Fibroblast of the aortic adventitia (primary cell): ENCODE results near the gene CIC. TPM values are rescaled to one million over a fixed set of nuclear protein-coding genes. Genes with fewer than 3 reads are reported as not detected.

Experiments used
- DNase-seq: peaks from one replicate; pipeline ENCODE4 v3.0.0-alpha.2; 2010; ENCODE audit warnings: low read depth
- H3K4me3 ChIP-seq: 2 replicates; pipeline ENCODE4 v1.5.1; 2011; ENCODE audit warnings: low read depth, mild to moderate bottlenecking, control low read depth, low read length, moderate library complexity
- total RNA-seq: library from RNA; depleted of rRNA; stranded (reverse); fragments of >200 nt; gene quantifications from 2 replicates; pipeline ENCODE4 v1.2.3, GENCODE V29; 2012; ENCODE audit warnings: low replicate concordance
- TF ChIP-seq, protein P1 (sequence below): IDR thresholded peaks from 2 replicates; pipeline ENCODE4 v1.5.1; 2011; ENCODE audit warnings: mild to moderate bottlenecking, low read length, control low read depth, inconsistent platforms; ENCODE audit not compliant: insufficient read depth

CIC gene
- total RNA-seq, 1 donor, result 35.3 TPM

DNA sequence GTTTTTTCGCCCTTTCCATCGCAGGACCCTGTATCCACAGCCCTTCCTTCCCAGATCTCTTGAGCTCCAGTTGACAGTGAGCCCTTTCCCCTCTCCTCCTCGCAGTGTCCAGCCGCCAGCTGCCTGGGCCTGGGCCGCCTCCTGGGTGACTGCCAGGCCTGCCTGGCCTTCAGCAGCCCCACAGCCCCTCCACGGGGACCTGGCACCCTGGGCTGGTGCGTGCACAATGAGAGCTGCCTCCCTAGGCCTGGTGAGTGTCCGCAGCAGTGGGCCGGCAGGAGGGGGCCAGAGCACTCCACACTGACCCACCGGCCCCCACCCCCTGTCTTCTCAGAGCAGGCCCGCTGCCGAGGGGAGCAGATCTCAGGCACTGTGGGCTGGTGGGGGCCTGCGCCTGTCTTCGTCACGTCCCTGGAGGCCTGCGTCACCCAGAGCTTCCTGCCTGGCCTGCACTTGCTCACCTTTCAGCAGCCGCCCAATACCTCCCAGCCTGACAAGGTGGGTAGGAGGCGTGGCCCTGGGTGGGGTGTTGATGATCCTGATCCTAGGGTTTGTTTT lies 75.4 kb downstream of the CIC start:
- no peak for DNase-seq
- TF ChIP-seq, protein P1, sequence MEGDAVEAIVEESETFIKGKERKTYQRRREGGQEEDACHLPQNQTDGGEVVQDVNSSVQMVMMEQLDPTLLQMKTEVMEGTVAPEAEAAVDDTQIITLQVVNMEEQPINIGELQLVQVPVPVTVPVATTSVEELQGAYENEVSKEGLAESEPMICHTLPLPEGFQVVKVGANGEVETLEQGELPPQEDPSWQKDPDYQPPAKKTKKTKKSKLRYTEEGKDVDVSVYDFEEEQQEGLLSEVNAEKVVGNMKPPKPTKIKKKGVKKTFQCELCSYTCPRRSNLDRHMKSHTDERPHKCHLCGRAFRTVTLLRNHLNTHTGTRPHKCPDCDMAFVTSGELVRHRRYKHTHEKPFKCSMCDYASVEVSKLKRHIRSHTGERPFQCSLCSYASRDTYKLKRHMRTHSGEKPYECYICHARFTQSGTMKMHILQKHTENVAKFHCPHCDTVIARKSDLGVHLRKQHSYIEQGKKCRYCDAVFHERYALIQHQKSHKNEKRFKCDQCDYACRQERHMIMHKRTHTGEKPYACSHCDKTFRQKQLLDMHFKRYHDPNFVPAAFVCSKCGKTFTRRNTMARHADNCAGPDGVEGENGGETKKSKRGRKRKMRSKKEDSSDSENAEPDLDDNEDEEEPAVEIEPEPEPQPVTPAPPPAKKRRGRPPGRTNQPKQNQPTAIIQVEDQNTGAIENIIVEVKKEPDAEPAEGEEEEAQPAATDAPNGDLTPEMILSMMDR, result no peak
- H3K4me3 ChIP-seq, result no peak overlapping the region

Other genes starting within 250 kb of the CIC start
- 0.08 and 0.18 TPM in 2 replicates for gene GRIK5, start 199.0 kb upstream of the CIC start, total RNA-seq
- gene ZNF574, start 193.1 kb upstream of the CIC start, total RNA-seq, result 4.7 and 17.2 TPM in 2 replicates
- 0.08 and 0.18 TPM in 2 replicates for gene POU2F2, start 136.8 kb upstream of the CIC start, total RNA-seq
- 11.1 and 13.5 TPM in 2 replicates for gene DEDD2, start 51.6 kb upstream of the CIC start, total RNA-seq
- 6.0 and 13.0 TPM in 2 replicates for gene ZNF526, start 48.9 kb upstream of the CIC start, total RNA-seq
- gene GSK3A, start 26.6 kb upstream of the CIC start, total RNA-seq, result 3.1 and 18.3 TPM in 2 replicates
- 18.2 and 30.4 TPM in 2 replicates for gene ERF, start 14.1 kb upstream of the CIC start, total RNA-seq
- gene PRR19, start 32.9 kb downstream of the CIC start, total RNA-seq, result 0.90 and 1.1 TPM in 2 replicates
- gene PAFAH1B3, start 33.4 kb downstream of the CIC start, total RNA-seq, result 23.0 and 28.2 TPM in 2 replicates
- not detected in 2 replicates for gene TMEM145, start 44.1 kb downstream of the CIC start, total RNA-seq
- 20.0 and 28.5 TPM in 2 replicates for gene MEGF8, start 56.4 kb downstream of the CIC start, total RNA-seq
- not detected in 2 replicates for gene CNFN, start 121.0 kb downstream of the CIC start, total RNA-seq
- gene LIPE, start 158.1 kb downstream of the CIC start, total RNA-seq, result 1.4 and 1.6 TPM in 2 replicates
- not detected in 2 replicates for gene CXCL17, start 173.7 kb downstream of the CIC start, total RNA-seq